HUES6 (cell line): Measurements from ENCODE around the gene GLRA3.

Experiments
- H3K27ac ChIP-seq: 2 replicates; pipeline ENCODE4 v1.7.0; 2013; ENCODE audit warnings: low read depth, mild to moderate bottlenecking, low read length, inconsistent platforms
- H3K27me3 ChIP-seq: 2 replicates; pipeline ENCODE4 v1.6.1; 2013; ENCODE audit warnings: low read length; ENCODE audit not compliant: control insufficient read depth, insufficient read depth
- H3K36me3 ChIP-seq: 2 replicates; pipeline ENCODE4 v1.6.1; 2013; ENCODE audit warnings: low read length; ENCODE audit not compliant: control insufficient read depth, insufficient read depth
- H3K4me1 ChIP-seq: 2 replicates; pipeline ENCODE4 v1.6.1; 2013; ENCODE audit warnings: low read length; ENCODE audit not compliant: control insufficient read depth, insufficient read depth
- H3K4me3 ChIP-seq: 2 replicates; pipeline ENCODE4 v1.5.1; 2013; ENCODE audit warnings: low read depth, low read length
- H3K9ac ChIP-seq: one replicate; pipeline ENCODE4 v1.6.1; 2013; ENCODE audit warnings: mild to moderate bottlenecking, low read length
- H3K9me3 ChIP-seq: 2 replicates; pipeline ENCODE4 v1.6.1; 2013; ENCODE audit warnings: low read depth, low read length; ENCODE audit not compliant: control insufficient read depth, insufficient read depth

GLRA3 gene

DNA sequence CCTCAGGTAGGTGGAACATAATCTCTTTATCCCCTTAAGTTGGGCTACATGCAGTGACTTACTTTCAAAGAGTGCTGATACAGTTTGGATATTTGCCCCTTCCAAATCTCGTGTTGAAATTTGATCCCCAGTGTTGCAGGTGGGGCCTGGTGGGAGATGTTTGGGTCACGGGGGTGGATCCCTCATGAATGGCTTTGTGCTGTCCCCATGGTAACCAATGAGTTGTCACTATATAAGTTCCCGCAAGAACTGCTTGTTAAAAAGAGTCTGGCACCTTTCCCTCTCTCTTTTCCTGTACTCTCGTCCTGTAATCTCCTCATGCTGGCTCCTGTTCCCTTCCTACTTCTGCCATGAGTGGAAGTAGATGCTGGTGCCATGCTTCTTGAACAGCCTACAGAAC, 71.3 kb downstream of the GLRA3 start:
- Histone ChIP-seq H3K27me3 (no peaks in the 10 kb centered on the region), H3K4me1 (0 out of 2 replicates have a peak, but pooled peaks cover 2% of the 10 kb centered on the region), H3K9me3 (no peaks in the 10 kb centered on the region), H3K27ac (no peak overlapping the region), H3K9ac (no peak overlapping the region), H3K4me3 (no peak overlapping the region), H3K36me3 (no peaks in the 10 kb centered on the region)

- no peaks in the 10 kb centered on the region for H3K36me3 ChIP-seq
- H3K9me3 ChIP-seq: no peaks in the 10 kb centered on the region
These were observed 76.0 kb downstream of the GLRA3 start for GRCh38 chr4:174753021-174753420.

GRCh38 chr4:174752026-174752425, 77.0 kb downstream of the GLRA3 start:
- no peak overlapping the region for H3K4me3 ChIP-seq
- no peaks in the 10 kb centered on the region for H3K27me3 ChIP-seq
- no peaks in the 10 kb centered on the region for H3K36me3 ChIP-seq
- H3K4me1 ChIP-seq: no peaks in the 10 kb centered on the region
- H3K9ac ChIP-seq: no peak overlapping the region
- H3K9me3 ChIP-seq: no peaks in the 10 kb centered on the region
- no peak overlapping the region for H3K27ac ChIP-seq

More at GRCh38 chr4:174753021-174753420, 76.0 kb downstream of the GLRA3 start:
- Histone ChIP-seq H3K4me3 (no peak overlapping the region), H3K9ac (no peak overlapping the region), H3K27ac (no peak overlapping the region), H3K4me1 (0 out of 2 replicates have a peak, but pooled peaks cover 2% of the 10 kb centered on the region), H3K27me3 (no peaks in the 10 kb centered on the region)

DNA sequence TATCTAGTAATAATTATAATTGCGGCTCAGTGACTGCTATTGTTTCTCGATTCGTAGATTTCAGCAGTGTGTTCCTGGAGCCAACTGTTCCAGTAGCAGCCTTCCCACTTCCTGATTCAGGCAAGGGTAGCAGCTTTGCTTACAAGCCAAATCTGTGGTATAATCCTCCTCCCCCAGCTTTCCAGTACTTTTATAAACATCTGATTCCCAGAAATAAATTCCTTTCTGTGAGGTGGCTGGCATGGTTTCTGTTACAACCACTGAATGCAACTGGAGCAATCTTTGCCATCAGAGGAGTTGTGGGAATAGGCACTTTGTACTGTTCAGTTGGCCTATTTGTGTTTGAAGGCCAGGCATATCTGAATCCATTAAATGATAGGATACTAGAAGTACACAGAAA, 80.0 kb downstream of the GLRA3 start:
- Histone ChIP-seq H3K27me3 (no peaks in the 10 kb centered on the region), H3K36me3 (no peaks in the 10 kb centered on the region), H3K4me3 (no peak overlapping the region), H3K4me1 (no peaks in the 10 kb centered on the region), H3K9ac (no peak overlapping the region), H3K27ac (no peak overlapping the region), H3K9me3 (no peaks in the 10 kb centered on the region)

GRCh38 chr4:174746710-174747109, 82.3 kb downstream of the GLRA3 start:
- Histone ChIP-seq H3K4me1 (no peaks in the 10 kb centered on the region), H3K27me3 (no peaks in the 10 kb centered on the region), H3K27ac (no peak overlapping the region), H3K4me3 (no peak overlapping the region), H3K9ac (no peak overlapping the region), H3K36me3 (no peaks in the 10 kb centered on the region), H3K9me3 (no peaks in the 10 kb centered on the region)

DNA sequence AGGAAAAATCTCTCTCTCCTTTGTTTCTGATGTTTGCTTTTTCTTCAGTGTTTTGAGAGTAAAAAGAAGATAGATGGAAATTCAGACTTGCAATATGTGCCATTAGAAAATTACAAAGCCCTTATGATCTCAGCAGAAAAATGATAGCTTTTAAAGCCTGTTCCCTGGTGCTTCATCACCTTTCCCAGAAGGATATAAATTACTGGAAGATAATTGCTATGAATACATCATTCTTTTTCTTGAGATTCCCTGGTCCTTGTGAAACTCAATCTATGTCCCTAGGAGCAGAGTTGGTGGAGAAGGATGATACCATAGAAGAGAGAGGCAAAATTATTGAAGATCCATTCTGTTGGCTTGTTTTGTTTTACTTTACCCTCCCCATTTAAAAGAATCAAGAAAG, 86.5 kb downstream of the GLRA3 start:
- H3K4me3 ChIP-seq: no peak overlapping the region
- H3K4me1 ChIP-seq: no peaks in the 10 kb centered on the region
- no peaks in the 10 kb centered on the region for H3K36me3 ChIP-seq
- H3K9ac ChIP-seq: no peak overlapping the region
- no peaks in the 10 kb centered on the region for H3K27me3 ChIP-seq
- H3K9me3 ChIP-seq: no peaks in the 10 kb centered on the region
- H3K27ac ChIP-seq: no peak overlapping the region

DNA sequence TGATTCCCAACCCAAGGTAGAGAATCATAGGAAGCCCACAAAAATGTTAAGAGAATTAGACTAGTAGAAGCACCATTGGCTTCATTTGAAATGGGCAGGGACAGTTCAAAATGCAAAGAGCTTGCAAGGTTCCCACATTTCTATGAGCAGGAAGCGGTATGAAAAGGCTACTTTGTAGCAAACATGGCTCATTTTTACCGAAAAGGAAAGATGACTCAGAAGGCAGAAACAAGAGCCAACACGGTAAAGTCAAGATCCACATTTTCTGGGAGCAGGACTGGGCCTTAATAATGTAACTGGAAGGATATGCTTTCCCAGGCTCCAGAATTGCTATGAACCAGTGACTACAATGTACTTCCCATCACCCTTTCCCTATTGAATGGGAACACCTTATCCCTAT, 89.5 kb downstream of the GLRA3 start:
- H3K9ac ChIP-seq: no peak overlapping the region
- H3K27ac ChIP-seq: no peak overlapping the region
- H3K27me3 ChIP-seq: no peaks in the 10 kb centered on the region
- H3K9me3 ChIP-seq: no peaks in the 10 kb centered on the region
- no peak overlapping the region for H3K4me3 ChIP-seq
- no peaks in the 10 kb centered on the region for H3K4me1 ChIP-seq
- no peaks in the 10 kb centered on the region for H3K36me3 ChIP-seq

DNA sequence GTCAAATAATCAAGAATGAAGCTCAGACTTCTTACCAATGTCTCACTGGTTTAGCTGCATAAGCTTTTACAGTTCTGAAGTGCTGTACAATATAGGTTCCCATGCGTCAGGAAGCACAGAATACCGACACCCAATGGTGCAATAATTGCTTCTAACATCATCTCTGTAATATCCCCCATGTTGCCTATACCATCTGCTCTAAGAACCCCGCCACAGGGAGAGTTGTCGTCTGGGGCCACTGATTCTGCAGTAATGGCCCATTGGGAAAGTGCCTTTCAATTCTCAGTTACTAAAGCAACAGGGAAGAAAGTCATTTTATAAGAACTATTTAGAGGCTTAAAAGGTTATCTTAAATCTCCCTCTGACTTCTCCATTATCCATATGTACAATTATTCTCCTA, 94.9 kb downstream of the GLRA3 start:
- no peaks in the 10 kb centered on the region for H3K9me3 ChIP-seq
- H3K4me3 ChIP-seq: no peak overlapping the region
- no peak overlapping the region for H3K27ac ChIP-seq
- no peaks in the 10 kb centered on the region for H3K4me1 ChIP-seq
- H3K36me3 ChIP-seq: no peaks in the 10 kb centered on the region
- no peaks in the 10 kb centered on the region for H3K27me3 ChIP-seq
- H3K9ac ChIP-seq: no peak overlapping the region

GRCh38 chr4:174717828-174718227, 111.2 kb downstream of the GLRA3 start:
- Histone ChIP-seq H3K27ac (no peak overlapping the region), H3K27me3 (no peaks in the 10 kb centered on the region), H3K9ac (no peak overlapping the region), H3K36me3 (no peaks in the 10 kb centered on the region), H3K4me1 (peaks cover 14% of the 10 kb centered on the region), H3K9me3 (no peaks in the 10 kb centered on the region), H3K4me3 (no peak overlapping the region)

- no peaks in the 10 kb centered on the region for H3K36me3 ChIP-seq
- H3K9ac ChIP-seq: no peak overlapping the region
- no peaks in the 10 kb centered on the region for H3K9me3 ChIP-seq
- peaks cover 14% of the 10 kb centered on the region for H3K4me1 ChIP-seq
- H3K4me3 ChIP-seq: no peak overlapping the region
- no peaks in the 10 kb centered on the region for H3K27me3 ChIP-seq
- H3K27ac ChIP-seq: no peak overlapping the region
These were observed 111.9 kb downstream of the GLRA3 start for GRCh38 chr4:174716986-174717770.

- H3K27ac ChIP-seq: no peak overlapping the region
- no peaks in the 10 kb centered on the region for H3K36me3 ChIP-seq
- H3K4me1 ChIP-seq: peaks cover 14% of the 10 kb centered on the region
- H3K27me3 ChIP-seq: no peaks in the 10 kb centered on the region
- H3K9me3 ChIP-seq: no peaks in the 10 kb centered on the region
- no peak overlapping the region for H3K4me3 ChIP-seq
- H3K9ac ChIP-seq: no peak overlapping the region
These were observed 114.4 kb downstream of the GLRA3 start for GRCh38 chr4:174714393-174715211.
